ENCODE data around the gene CLEC10A.

The CLEC10A gene

GRCh38 chr17:7045492-7046126 lies 34.4 kb downstream of the CLEC10A start:
- TF ChIP-seq POU6F1 (CRISPR knock-in tag; IDR thresholded peaks at IDR 0.05; ENCODE audit: borderline replicate concordance, low read depth) (no peak), ZNF565 (CRISPR knock-in tag; conservative IDR thresholded peaks at IDR 0.05; ENCODE audit: low read depth) (no peak), ZNF70 (CRISPR knock-in tag; IDR thresholded peaks at IDR 0.05) (no peak), CREB5 (CRISPR knock-in tag; IDR thresholded peaks at IDR 0.05; ENCODE audit: low read depth) (no peak), ZFP30 (CRISPR knock-in tag; IDR thresholded peaks at IDR 0.05) (no peak), TOX (CRISPR knock-in tag; IDR thresholded peaks at IDR 0.05; ENCODE audit: borderline replicate concordance) (no peak), GLIS3 (CRISPR knock-in tag; IDR thresholded peaks at IDR 0.05) (no peak), ARNTL (CRISPR knock-in tag; IDR thresholded peaks at IDR 0.05; ENCODE audit: borderline replicate concordance, low read depth) (no peak), OSR1 (CRISPR knock-in tag; IDR thresholded peaks at IDR 0.05) (no peak)
- ATAC-seq: peak; percentile 75

GRCh38 chr17:7043497-7044198 lies 36.4 kb downstream of the CLEC10A start, which contains the start of gene SLC16A11:
SLC16A11 (minus strand) TSS chr17:7044092; CDS start chr17:7043513, 579 bp downstream.
- ATAC-seq: peak; percentile 64
- TF ChIP-seq POU6F1 (CRISPR knock-in tag; IDR thresholded peaks at IDR 0.05; ENCODE audit: borderline replicate concordance, low read depth) (no peak), ZFP3 (CRISPR knock-in tag; IDR thresholded peaks at IDR 0.05) (no peak), ZNF70 (CRISPR knock-in tag; IDR thresholded peaks at IDR 0.05) (no peak), CREB5 (CRISPR knock-in tag; IDR thresholded peaks at IDR 0.05; ENCODE audit: low read depth) (no peak), CSRNP3 (CRISPR knock-in tag; IDR thresholded peaks at IDR 0.05) (no peak), GLIS3 (CRISPR knock-in tag; IDR thresholded peaks at IDR 0.05) (no peak), ISL1 (CRISPR knock-in tag; IDR thresholded peaks at IDR 0.05) (no peak), ARNTL (CRISPR knock-in tag; IDR thresholded peaks at IDR 0.05; ENCODE audit: borderline replicate concordance, low read depth) (no peak)

- TF ChIP-seq CREB5 (CRISPR knock-in tag; IDR thresholded peaks at IDR 0.05; ENCODE audit: low read depth): no peak
- TF ChIP-seq PPARA (CRISPR knock-in tag; IDR thresholded peaks at IDR 0.05; ENCODE audit: borderline replicate concordance): no peak
- TF ChIP-seq TSHZ2 (CRISPR knock-in tag; IDR thresholded peaks at IDR 0.05): no peak
- TF ChIP-seq TOX (CRISPR knock-in tag; IDR thresholded peaks at IDR 0.05; ENCODE audit: borderline replicate concordance): no peak
- no peak for TF ChIP-seq ZC3H10 (CRISPR knock-in tag; IDR thresholded peaks at IDR 0.05)
- TF ChIP-seq ZNF565 (CRISPR knock-in tag; conservative IDR thresholded peaks at IDR 0.05; ENCODE audit: low read depth): no peak
These were observed 36.9 kb downstream of the CLEC10A start for GRCh38 chr17:7043182-7043496.

More at GRCh38 chr17:7043182-7043496, 36.9 kb downstream of the CLEC10A start:
- peak; percentile 48 for ATAC-seq

All from SK-N-SH treated with all-trans-retinoic acid at 6 μM for 48 hours (cell line).